ENCODE measurements around the gene NRL. TPM values are rescaled to one million over a fixed set of nuclear protein-coding genes. Genes with fewer than 3 reads are reported as not detected.

Gene NRL
- total RNA-seq, 1 experiment from 2014 or later = 0.66 TPM

DNA sequence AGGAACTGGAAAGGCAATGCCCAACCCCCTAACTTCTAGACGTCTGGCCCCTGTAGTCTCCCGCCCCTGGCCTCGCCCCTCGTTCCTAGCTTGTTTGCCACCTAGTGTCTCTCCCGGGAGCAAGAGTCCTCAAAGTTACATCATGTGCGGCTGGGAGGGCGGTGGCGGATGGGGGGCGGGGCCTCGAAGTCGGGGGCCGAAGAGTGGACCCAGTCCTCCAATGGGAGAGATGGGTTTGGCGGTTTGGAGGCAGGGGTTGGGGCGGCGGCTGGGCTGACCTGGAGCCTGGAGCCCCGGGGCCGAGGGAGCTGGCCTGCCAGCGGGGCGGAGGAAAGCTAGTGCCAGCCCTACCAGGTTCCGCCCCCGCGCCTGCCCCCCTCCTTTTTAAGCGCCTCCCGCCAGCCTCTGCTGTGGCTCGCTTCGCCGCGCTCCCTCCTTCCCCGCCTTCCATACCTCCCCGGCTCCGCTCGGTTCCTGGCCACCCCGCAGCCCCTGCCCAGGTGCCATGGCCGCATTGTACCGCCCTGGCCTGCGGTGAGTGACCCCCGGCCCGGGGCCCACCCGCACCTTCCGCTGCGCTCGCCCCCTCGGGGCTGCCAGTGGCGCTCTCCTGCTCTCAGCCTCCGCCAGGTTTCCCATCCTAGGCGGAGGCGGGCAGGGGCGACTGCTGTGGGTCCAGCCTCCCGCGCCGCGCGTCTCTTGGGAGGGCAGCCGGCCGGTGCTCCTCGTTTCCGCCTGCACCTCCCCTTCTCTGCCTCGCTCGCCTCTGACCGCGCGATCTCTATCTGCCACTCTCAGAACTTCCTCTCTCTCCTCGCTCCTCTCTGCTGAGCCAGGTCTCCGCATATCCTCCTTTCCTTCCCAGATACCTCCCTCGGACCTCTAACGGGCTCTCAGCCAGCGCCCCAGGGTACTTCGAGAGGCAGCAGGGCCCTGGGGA is 20.6 kb downstream of the NRL start, which contains the start of gene PCK2:
TSS of gene PCK2 (plus strand) at position 411 of the 940 bp plus-strand sequence. CDS start at position 506, 95 bp downstream.
- Histone ChIP-seq H3K4me1 (ENCODE audit: control insufficient read depth in 1 of 2, insufficient read depth in 2 of 2, low read length in 2 of 2) (peaks cover 15 to 22% of the 10 kb centered on the region in 2 experiments), H2AFZ (ENCODE audit: low read depth, low read length, poor library complexity, severe bottlenecking) (peak within 1 kb of the TSS; percentile 32), H3K4me3 (replicated peaks in 1 of 2; ENCODE audit: low read depth in 1 of 2, low read length in 2 of 2) (peak within 1 kb of the TSS; percentile 94 to 96), H4K20me1 (ENCODE audit: insufficient read depth) (no peaks in the 10 kb centered on the region), H3K27me3 (ENCODE audit: insufficient read depth, low read length) (no peaks in the 10 kb centered on the region), H3K4me2 (ENCODE audit: low read length) (peak within 1 kb of the TSS; percentile 87), H3K27ac (ENCODE audit: low read depth, low read length) (peak within 1 kb of the TSS; percentile 87), H3K9ac (ENCODE audit: low read length) (peak within 1 kb of the TSS; percentile 84), H3K9me2 (ENCODE audit: insufficient read depth) (no peaks in the 10 kb centered on the region), H3K79me2 (ENCODE audit: insufficient read depth, low read length) (peaks cover 7% of the 10 kb centered on the region; the same call in 1 of the 2 replicates), H3K9me3 (ENCODE audit: control insufficient read depth in 1 of 2, insufficient read depth in 1 of 2, low read depth in 1 of 2, low read length in 2 of 2) (no peaks in the 10 kb centered on the region), H3K36me3 (ENCODE audit: control insufficient read depth in 1 of 2, insufficient read depth in 2 of 2, low read length in 2 of 2) (no peaks in the 10 kb centered on the region)
- intact Hi-C loops (cut with micrococcal nuclease) = loop anchor here (1.0 to 10.0 kb wide), 2 partner anchors 20 to 109 kb away; partner anchors contain the start of genes DCAF11, DHRS4L2 and NRL
- DNase-seq (ENCODE audit: low read depth, low spot score) (peak; percentile 85), ATAC-seq (peak; percentile 91)
- ChIA-PET POLR2A (interaction anchor here (0.6 to 4.5 kb wide), 29 partner anchors 9 to 999 kb away, joined by 3 to 49 read pairs (median 5); partner anchors contain the start of genes ACIN1, C14orf119, CARMIL3 and CHMP4A), RAD21 (ENCODE audit: low non-redundant PET in 1 of 2, low total read pairs in 2 of 2, uncharacterized antibody in 2 of 2, unreplicated experiment in 2 of 2) (interaction anchor here (0.9 to 4.6 kb wide), 4 partner anchors 14 to 36 kb away, joined by 6 to 35 read pairs (median 7); no protein-coding TSS in a partner anchor), CTCF (interaction anchor here (0.8 to 6.3 kb wide), 8 partner anchors 9 to 505 kb away, joined by 3 to 149 read pairs (median 8); partner anchors contain the start of genes IRF9 and RNF31)
- BruUV-seq (replicated peaks) = TSS peak; percentile 63
- 0 out of 2 replicates have a peak, but pooled peaks have one; percentile 24 for TF ChIP-seq ZFX (IDR thresholded peaks at IDR 0.05)
- TF ChIP-seq, protein P1, sequence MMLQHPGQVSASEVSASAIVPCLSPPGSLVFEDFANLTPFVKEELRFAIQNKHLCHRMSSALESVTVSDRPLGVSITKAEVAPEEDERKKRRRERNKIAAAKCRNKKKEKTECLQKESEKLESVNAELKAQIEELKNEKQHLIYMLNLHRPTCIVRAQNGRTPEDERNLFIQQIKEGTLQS (IDR thresholded peaks at IDR 0.05) = no peak
- TF ChIP-seq FOSL1 (IDR thresholded peaks at IDR 0.05; ENCODE audit: low read depth) = no peak
- TF ChIP-seq TCF7L2 (IDR thresholded peaks at IDR 0.05; ENCODE audit: borderline replicate concordance, extremely low read depth, insufficient read depth, insufficient read length) = no peak
- peak; percentile 98 for TF ChIP-seq POLR2A (IDR thresholded peaks at IDR 0.05; ENCODE audit: borderline replicate concordance, extremely low read depth, insufficient read depth, insufficient read length)
- TF ChIP-seq RAD21 (IDR thresholded peaks at IDR 0.05; ENCODE audit: low read depth) = no peak
- no peak for TF ChIP-seq ELF1 (IDR thresholded peaks at IDR 0.05; ENCODE audit: borderline replicate concordance, low read depth)
- TF ChIP-seq CBX3 (IDR thresholded peaks at IDR 0.05; ENCODE audit: low read depth) = no peak
- no peak for TF ChIP-seq EZH2phosphoT487 (IDR thresholded peaks at IDR 0.05; ENCODE audit: borderline replicate concordance)
- TF ChIP-seq SP1 (IDR thresholded peaks at IDR 0.05; ENCODE audit: low read depth) = peak; percentile 58; the same call in 1 of the 2 replicates
- TF ChIP-seq EGR1 (IDR thresholded peaks at IDR 0.05; ENCODE audit: low read depth) = peak; percentile 92
- TF ChIP-seq JUND (IDR thresholded peaks at IDR 0.05) = no peak
- TF ChIP-seq, protein P2, sequence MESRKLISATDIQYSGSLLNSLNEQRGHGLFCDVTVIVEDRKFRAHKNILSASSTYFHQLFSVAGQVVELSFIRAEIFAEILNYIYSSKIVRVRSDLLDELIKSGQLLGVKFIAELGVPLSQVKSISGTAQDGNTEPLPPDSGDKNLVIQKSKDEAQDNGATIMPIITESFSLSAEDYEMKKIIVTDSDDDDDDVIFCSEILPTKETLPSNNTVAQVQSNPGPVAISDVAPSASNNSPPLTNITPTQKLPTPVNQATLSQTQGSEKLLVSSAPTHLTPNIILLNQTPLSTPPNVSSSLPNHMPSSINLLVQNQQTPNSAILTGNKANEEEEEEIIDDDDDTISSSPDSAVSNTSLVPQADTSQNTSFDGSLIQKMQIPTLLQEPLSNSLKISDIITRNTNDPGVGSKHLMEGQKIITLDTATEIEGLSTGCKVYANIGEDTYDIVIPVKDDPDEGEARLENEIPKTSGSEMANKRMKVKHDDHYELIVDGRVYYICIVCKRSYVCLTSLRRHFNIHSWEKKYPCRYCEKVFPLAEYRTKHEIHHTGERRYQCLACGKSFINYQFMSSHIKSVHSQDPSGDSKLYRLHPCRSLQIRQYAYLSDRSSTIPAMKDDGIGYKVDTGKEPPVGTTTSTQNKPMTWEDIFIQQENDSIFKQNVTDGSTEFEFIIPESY (IDR thresholded peaks at IDR 0.05; ENCODE audit: extremely low read depth, insufficient replicate concordance, low read length) = no peak
- no peak for TF ChIP-seq YY1 (IDR thresholded peaks at IDR 0.05; ENCODE audit: extremely low read depth, insufficient replicate concordance, low read depth, low read length)
- no peak for TF ChIP-seq SRF (IDR thresholded peaks at IDR 0.05; ENCODE audit: low read depth)
- TF ChIP-seq, protein P3, sequence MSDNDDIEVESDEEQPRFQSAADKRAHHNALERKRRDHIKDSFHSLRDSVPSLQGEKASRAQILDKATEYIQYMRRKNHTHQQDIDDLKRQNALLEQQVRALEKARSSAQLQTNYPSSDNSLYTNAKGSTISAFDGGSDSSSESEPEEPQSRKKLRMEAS (IDR thresholded peaks at IDR 0.05) = peak; percentile 76; the same call in 1 of the 2 replicates
- TF ChIP-seq, protein P4, sequence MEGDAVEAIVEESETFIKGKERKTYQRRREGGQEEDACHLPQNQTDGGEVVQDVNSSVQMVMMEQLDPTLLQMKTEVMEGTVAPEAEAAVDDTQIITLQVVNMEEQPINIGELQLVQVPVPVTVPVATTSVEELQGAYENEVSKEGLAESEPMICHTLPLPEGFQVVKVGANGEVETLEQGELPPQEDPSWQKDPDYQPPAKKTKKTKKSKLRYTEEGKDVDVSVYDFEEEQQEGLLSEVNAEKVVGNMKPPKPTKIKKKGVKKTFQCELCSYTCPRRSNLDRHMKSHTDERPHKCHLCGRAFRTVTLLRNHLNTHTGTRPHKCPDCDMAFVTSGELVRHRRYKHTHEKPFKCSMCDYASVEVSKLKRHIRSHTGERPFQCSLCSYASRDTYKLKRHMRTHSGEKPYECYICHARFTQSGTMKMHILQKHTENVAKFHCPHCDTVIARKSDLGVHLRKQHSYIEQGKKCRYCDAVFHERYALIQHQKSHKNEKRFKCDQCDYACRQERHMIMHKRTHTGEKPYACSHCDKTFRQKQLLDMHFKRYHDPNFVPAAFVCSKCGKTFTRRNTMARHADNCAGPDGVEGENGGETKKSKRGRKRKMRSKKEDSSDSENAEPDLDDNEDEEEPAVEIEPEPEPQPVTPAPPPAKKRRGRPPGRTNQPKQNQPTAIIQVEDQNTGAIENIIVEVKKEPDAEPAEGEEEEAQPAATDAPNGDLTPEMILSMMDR (IDR thresholded peaks at IDR 0.05 in 2 of 3, conservative IDR thresholded peaks at IDR 0.05 in 1 of 3; ENCODE audit: borderline replicate concordance in 1 of 3, insufficient read depth in 1 of 3, low read depth in 2 of 3, low read length in 2 of 3) = no peak

All from HCT116 (cell line).